B cell (primary cell): ENCODE data around the gene TRMT2A.

Source experiments
- CTCF ChIP-seq: fragments of 200-600 bp; IDR thresholded peaks from one replicate; pipeline ENCODE4 v1.8.0; 2022; ENCODE audit warnings: antibody characterized with exemption, mild to moderate bottlenecking
- EZH2 ChIP-seq: IDR thresholded peaks from 2 replicates; pipeline ENCODE4 v1.6.1; 2012; ENCODE audit warnings: borderline replicate concordance, low read depth, mild to moderate bottlenecking, moderate library complexity, low read length; ENCODE audit not compliant: insufficient read depth, poor library complexity, severe bottlenecking

GRCh38 chr22:20140521-20140964 lies 23.5 kb upstream of the TRMT2A start:
- TF ChIP-seq EZH2 (no peak), CTCF (no peak)
